ENCODE results near the gene PLEKHG5. TPM values are rescaled to one million over a fixed set of nuclear protein-coding genes. Genes with fewer than 3 reads are reported as not detected.

PLEKHG5 gene
- total RNA-seq, 1 donor from 2014 or later: 109 TPM

- Mint-ChIP-seq H3K27me3 (ENCODE audit: unreplicated experiment) (peaks cover 19% of the 10 kb centered on the region), H3K9me3 (ENCODE audit: unreplicated experiment) (no peaks in the 10 kb centered on the region), H3K36me3 (ENCODE audit: low read depth, unreplicated experiment) (peaks cover 4% of the 10 kb centered on the region), H3K27ac (ENCODE audit: unreplicated experiment) (no peak overlapping the region), H3K4me1 (ENCODE audit: unreplicated experiment) (peaks cover 31% of the 10 kb centered on the region), H3K4me3 (ENCODE audit: unreplicated experiment) (peak overlapping the region; percentile 37)
- peak; percentile 85 for DNase-seq (ENCODE audit: low spot score)
- peak; percentile 96 for TF ChIP-seq CTCF (IDR thresholded peaks at IDR 0.05; ENCODE audit: unreplicated experiment)
Measured at GRCh38 chr1:6489799-6490180, 1.7 kb downstream of the PLEKHG5 start.

GRCh38 chr1:6489383-6489765, 2.1 kb downstream of the PLEKHG5 start:
- no peak for TF ChIP-seq CTCF (IDR thresholded peaks at IDR 0.05; ENCODE audit: unreplicated experiment)
- Mint-ChIP-seq H3K4me3 (ENCODE audit: unreplicated experiment) (no peak overlapping the region), H3K4me1 (ENCODE audit: unreplicated experiment) (peaks cover 31% of the 10 kb centered on the region), H3K27me3 (ENCODE audit: unreplicated experiment) (peaks cover 17% of the 10 kb centered on the region), H3K36me3 (ENCODE audit: low read depth, unreplicated experiment) (peaks cover 4% of the 10 kb centered on the region), H3K27ac (ENCODE audit: unreplicated experiment) (no peak overlapping the region), H3K9me3 (ENCODE audit: unreplicated experiment) (no peaks in the 10 kb centered on the region)
- DNase-seq (ENCODE audit: low spot score): no peak

- Mint-ChIP-seq H3K4me1 (ENCODE audit: unreplicated experiment) (peaks cover 35% of the 10 kb centered on the region), H3K4me3 (ENCODE audit: unreplicated experiment) (no peak overlapping the region), H3K9me3 (ENCODE audit: unreplicated experiment) (no peaks in the 10 kb centered on the region), H3K36me3 (ENCODE audit: low read depth, unreplicated experiment) (peaks cover 4% of the 10 kb centered on the region), H3K27ac (ENCODE audit: unreplicated experiment) (no peak overlapping the region), H3K27me3 (ENCODE audit: unreplicated experiment) (peaks cover 16% of the 10 kb centered on the region)
- no peak for TF ChIP-seq CTCF (IDR thresholded peaks at IDR 0.05; ENCODE audit: unreplicated experiment)
- DNase-seq (ENCODE audit: low spot score): no peak
Measured at GRCh38 chr1:6488602-6489382, 2.7 kb downstream of the PLEKHG5 start.

- no peak for TF ChIP-seq CTCF (IDR thresholded peaks at IDR 0.05; ENCODE audit: unreplicated experiment)
- Mint-ChIP-seq H3K36me3 (ENCODE audit: low read depth, unreplicated experiment) (peaks cover 7% of the 10 kb centered on the region), H3K4me1 (ENCODE audit: unreplicated experiment) (peaks cover 43% of the 10 kb centered on the region), H3K27ac (ENCODE audit: unreplicated experiment) (peak overlapping the region; percentile 89), H3K4me3 (ENCODE audit: unreplicated experiment) (peak overlapping the region; percentile 86), H3K9me3 (ENCODE audit: unreplicated experiment) (no peaks in the 10 kb centered on the region), H3K27me3 (ENCODE audit: unreplicated experiment) (peaks cover 16% of the 10 kb centered on the region)
- no peak for DNase-seq (ENCODE audit: low spot score)
Measured at GRCh38 chr1:6487804-6488484, 3.5 kb downstream of the PLEKHG5 start.
